Posterior vena cava (tissue), 2 donors: Measurements from ENCODE around the gene C19orf44. TPM values are rescaled to one million over a fixed set of nuclear protein-coding genes. Genes with fewer than 3 reads are reported as not detected.
A peak's percentile ranks its signal among the peaks of the same experiment; 100 is the strongest.
"Not testable (repeated sequence)": the region's sequence is repeated elsewhere in the genome, so short reads cannot be mapped to it uniquely, and the experiment has no call there.

Source experiments
- DNase-seq: peaks from one replicate; pipeline ENCODE4 v3.0.0-alpha.2; 2020; ENCODE audit warnings: low spot score
- intact Hi-C, 2 donors: fragments of 100-400 bp; cut with DNase I; formaldehyde crosslinking; loops; one replicate each; pipeline versions ENCODE4 v1.14.1 to v1.14.2; 2022 to 2023
- total RNA-seq, 2 donors: library from RNA; stranded (reverse); fragmentation: NEBNext Ultra II Directional; extraction: Animal tissue kit (Norgen Biotek cat#: 25700); gene quantifications; one replicate each; pipeline ENCODE4 v1.2.1, GENCODE V29; 2021
- donor health status: DM: yes; HTN: yes; CAD: no.
- donor health status: DM: yes; HTN: yes; CAD: no.

The C19orf44 gene
- total RNA-seq, 2 donors from 2014 or later = 4.2 to 4.6 TPM

DNA sequence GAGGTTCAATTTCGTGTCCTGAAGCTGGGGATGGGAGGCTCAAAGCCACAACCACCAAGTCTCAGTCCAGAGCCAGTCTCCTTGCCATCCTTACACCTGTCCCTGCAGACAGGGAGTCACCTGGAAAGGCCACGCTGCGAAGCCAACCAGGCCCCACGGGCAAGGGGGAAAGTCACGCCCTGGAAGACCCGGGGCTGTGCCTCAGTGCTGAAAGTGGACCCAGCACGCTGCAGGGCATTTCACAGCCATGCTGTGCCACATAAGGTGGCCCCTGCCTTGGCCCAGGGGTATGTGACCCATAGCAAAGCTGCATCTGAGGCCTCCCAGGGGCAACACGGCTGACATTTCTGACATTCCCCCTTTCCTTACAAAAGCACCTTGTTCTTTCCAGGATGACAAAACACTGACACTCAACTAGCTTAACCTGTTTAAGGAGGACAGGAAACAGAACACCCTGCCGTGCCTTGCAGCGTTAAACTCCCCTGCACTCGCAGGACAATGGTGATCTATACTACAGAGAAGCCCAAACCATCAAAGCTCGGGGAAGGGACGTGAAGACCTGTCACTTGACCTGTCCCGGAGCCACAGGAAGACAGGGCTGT is 31.2 kb downstream of the C19orf44 start:
- intact Hi-C loops = loop anchor here in 1 of 2 donors (5.0 kb wide), 1 partner anchor 180 kb away; no protein-coding TSS in a partner anchor
- no peak for DNase-seq

DNA sequence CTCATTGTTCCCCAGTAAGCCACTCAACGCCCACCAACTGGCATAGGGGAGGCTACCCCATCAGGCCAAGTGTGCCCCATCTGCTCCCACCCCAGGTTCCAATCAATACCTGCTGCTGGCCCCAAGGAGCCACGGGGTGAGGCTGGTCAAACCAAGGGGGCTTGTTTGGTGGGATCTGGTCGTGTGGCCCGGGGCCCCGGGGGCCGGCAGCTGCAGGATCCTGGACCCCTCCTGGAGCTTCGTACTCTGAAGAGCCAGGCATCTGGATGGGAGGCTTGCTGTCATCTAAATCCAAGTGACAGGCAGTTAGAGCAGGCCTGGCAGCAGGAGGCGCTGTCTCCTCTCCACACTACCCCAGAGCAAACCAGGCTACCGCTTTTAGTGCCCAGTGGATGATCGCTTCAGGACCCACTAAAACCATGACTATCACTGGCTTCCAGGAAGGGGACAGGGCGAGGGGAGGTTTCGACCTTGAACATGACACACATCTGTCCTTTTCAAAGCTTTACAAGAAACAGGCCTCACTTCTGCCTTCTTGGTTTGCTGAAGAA is 31.9 kb downstream of the C19orf44 start:
- no peak for DNase-seq
- intact Hi-C loops = loop anchor here in 1 of 2 donors (5.0 kb wide), 1 partner anchor 179 kb away; no protein-coding TSS in a partner anchor

DNA sequence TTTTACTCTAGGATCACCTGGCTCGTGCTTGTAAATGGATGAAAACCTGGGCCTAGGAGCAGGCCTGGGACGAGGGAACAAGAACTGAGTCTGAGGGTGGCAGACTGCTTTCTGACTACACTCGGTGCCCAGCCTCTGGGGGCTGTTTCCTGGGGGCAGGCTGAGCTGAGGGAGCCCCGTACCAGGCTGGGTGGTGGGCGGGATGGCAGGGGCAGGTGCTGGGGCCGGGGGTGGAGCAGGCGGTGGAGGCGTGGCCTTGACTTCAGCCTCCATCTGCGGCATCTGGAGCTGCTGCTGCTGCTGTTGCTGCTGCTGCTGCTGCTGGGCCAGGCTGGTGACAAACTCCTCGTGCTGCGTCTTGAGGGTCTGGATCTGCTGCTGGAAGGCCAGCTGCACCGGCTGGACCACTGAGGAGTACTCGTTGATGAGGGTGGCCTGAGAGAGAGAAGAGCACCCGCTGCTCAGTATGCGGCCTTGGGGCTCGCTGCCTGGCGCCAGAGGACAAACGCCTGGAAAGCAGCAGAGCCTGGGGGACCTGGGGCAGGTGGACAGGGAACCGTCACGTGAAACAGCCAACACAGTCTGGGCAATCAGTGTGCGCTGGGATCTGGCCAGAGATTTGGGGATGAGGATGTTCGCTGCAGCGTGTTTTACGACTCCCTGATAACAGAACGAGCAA is 33.4 kb downstream of the C19orf44 start:
- intact Hi-C loops = loop anchor here in 1 of 2 donors (5.0 kb wide), 1 partner anchor 178 kb away; no protein-coding TSS in a partner anchor
- DNase-seq = no peak

DNA sequence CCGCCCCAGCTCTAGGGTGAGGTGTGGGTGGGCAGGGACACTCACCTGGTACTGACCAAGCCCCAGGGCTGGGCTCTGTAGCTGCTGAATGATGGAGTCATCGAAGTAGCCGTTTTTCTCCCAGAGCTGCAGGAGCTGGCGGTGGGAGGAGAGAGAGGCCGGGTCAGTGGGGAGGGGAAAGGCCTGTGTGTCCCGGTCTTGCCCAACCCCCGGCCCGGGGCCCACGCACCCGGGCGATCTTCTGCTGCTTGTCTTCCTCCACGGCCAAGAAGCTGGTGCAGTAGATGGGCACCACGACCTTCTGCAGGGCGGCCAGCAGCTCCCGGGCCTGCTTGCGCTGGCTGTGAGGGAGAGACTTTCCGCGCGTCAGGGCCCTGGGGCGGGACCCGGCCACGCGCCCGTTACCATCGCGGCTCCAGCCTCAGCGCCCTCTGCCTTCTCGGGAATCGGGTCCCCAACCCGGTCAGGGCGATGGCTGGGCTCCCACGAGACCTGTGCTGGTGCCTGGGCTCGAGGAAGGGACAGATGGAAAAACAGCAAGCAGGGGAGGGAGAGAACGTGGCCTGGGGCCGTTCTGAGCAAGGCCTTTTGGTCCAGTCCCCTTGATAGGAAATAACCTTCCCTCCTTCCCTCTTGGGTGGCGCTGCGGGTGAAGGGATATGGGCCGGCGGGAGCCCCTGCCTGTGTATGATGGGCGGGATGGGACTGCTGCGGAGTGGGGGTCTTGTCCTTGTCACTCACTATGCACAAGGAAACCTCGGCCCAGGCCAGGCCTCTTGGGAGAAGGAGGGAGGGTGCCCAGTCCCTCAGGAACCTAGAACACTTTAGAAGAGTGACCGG is 34.6 kb downstream of the C19orf44 start:
- DNase-seq = no peak
- intact Hi-C loops = no loop called here

DNA sequence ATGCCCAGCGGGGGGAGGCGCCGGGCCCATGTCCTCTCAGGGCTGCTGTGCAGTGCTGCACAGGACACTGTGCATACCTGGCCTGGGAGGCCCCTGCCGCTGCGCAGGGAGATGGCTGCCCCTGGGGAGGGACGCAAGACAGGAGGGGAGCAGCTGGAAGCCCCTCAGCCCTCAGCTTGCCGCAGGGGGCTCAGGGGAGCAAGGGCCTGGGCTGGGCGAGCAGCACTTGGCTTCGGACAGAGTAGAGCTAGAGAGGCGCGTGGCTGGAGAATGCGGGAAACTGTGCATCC is 35.1 kb downstream of the C19orf44 start:
- intact Hi-C loops = no loop called here
- no peak for DNase-seq

DNA sequence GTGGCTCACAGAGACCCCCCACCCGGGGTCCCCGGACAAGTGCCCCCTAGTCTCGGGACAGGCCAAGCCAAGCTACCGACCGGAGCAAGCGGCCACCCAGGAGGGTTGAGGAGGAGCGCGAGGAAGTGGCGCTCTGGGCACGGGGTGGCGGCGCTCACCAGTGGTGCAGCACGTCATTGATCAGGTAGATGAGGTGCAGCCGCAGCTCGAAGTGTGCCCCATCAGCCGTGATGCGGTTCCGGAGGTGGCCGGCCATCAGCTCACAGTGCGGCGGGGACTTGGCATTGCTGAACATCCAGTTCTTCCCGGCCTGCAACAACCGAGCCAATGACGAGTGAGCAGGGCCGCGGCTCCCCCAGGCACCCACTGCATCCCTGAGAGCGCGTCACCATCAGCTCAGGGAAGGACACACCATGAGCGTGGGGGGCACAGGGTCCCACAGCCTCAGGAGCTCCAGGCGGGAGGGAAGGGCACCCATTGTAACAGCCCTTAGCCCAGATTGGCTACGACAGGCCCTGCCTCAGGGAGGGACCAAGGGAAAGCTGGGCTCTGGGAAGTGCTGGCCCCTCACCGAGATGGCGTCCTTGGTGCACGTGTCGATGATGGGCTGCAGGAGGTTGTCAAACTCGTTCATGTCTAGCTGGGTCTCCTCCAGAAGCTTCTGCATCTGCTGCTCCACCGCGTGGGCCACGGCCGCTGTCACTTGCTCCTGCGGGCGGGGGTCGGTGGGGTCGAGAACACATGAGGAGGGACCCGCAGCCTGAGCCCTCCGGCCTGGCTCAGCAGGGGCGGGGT is 36.4 kb downstream of the C19orf44 start:
- intact Hi-C loops = no loop called here
- no peak for DNase-seq

DNA sequence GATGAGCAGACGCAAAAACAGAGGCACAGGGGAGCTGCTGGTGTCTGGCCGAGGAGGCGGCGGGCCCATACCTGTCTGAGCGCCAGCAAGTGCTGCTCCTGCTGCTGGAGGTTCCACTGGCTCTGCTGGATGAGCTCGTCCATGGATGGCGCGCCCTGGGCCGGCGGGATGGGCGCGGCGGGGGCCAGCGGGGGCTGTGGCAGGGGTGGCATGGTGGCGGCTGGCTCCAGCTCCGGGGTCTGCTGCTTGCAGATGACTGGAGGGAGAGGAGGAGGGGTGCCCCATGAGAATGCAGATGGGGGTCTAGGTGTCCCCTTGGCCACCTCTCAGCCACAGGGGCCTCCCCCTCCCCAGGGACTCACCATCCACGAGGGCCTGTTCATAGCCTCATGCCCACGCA is 39.2 kb downstream of the C19orf44 start:
- intact Hi-C loops = no loop called here
- DNase-seq = no peak

DNA sequence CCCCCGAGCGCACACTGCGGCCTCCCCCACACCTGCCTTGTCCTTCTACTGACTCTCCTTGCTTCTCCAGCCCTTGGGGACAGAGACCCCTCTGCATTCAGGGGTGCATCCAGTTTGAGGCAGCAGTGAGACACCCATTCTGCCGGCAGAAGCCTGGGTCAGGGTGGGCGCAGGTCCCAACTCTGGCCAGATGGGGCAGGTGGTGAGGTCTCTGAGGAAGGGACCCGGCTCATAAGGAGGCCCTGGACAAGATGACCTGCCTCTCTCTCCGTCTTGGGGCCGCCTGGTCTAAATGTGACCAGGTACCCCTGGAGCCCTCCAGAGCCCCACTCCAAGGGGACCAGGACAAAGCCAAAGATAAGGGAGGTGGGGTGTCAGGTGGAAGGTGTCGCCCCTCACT is 39.9 kb downstream of the C19orf44 start:
- intact Hi-C loops = no loop called here
- no peak for DNase-seq

DNA sequence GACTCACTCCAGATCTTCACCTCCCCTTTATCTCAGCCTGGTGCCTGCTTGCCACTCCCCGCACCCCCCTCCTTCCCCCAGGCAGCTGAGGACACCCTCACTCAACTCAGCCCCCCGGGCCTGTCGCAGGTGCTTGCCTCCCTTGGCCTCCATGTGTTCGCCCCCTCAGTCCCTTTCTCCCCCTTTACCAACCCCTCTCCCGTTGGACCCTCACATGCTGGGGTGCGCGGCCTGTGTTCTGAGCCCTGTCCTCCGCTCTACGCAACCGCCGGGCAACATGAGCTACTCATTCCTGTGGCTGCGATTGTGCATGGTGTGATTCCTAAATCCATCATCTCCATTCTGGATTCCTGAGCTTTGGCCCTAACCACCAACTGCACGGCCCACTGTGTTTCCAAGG is 40.9 kb downstream of the C19orf44 start:
- intact Hi-C loops = no loop called here
- DNase-seq = no peak

DNA sequence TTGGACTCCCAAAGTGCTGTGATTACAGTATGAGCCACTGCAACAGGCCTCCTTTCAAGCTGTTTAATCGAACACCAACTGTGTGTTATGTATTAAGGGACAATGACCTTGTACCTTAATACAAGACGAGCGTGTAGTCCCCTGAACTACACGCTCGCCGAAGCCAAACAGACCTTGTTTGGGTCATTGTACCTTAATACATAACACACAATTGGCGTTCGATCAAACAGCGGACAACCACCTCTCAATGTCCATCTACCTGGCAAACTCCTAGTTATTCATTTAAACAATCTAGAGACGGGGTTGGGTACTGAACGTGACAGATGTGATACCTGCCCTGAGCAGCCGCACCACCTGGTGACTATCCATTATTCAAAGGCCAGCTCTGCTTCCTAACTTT is 44.8 kb downstream of the C19orf44 start:
- no peak for DNase-seq
- intact Hi-C loops = no loop called here

DNA sequence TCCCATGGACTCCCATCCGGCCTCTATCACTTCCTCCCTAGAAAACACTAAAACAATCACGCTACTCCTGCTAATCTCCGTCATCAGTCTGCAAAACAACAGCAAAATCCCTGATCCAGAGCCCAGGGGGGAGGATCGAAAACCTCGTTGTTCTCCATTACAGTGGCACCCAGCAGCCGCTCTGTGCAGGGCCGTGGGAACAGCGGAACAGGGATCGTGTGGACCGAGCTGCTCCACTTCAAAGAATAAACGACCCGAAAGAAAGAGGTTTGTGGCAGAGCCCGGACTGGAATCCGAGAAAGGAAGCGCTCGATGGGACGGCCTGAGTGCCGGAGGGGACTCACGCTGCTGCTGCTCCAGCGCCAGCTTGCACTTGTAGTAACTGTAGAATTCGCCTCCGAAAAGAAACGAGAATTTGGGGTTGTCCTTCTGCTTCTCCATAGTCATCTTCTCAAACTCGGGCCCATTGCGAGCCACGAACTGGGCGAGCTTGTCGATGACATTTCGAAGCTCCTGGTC is 45.4 kb downstream of the C19orf44 start:
- no peak for DNase-seq
- intact Hi-C loops = no loop called here

DNA sequence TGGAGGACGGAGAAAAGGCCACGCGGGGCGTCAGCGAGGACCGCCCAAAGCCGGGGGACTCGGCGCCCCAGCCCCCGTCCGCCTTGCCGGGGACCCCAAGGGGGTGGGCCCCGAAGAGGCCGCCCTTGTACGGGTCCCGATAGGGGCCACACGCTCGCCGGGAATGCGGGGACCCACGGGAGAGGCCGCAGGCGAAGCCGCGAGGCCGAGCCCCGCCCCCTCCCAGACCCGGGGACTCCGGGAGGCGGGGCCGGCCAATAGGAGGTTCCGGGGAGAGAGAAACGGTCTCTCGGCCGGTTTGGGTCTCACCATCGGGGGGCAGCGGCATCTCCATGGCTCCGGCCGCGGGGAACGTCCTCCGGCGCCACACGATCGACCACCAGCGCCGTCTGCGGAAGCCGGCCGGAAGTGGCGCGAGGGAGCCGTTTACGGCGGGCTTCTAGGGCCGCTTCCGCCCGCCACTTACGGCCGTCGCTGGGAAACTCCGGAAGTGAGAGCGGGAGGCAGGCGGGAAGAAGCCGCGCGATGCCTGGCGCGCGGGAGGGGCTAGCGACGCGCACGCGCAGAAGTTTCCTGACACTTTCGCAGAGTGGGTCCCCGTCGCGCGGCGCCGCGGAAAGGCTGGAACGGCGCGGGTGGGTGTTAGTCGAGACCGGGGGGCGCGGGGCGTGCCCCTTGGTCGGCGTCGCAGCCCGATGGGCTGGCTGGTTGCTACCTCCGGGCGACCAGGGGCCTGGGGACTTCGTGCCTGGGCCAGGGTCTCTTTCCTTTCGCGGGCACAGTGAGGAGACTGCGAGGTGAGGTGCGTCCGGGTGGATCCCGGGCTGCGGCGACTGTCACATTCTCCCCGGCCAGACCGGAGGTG is 46.1 kb downstream of the C19orf44 start, which contains the start of gene CHERP:
Gene CHERP, minus strand, starts transcription at position 393 of the 865 bp plus-strand sequence. Its CDS starts 59 bp downstream, at position 334.
- intact Hi-C loops = no loop called here
- peak; percentile 98 for DNase-seq

DNA sequence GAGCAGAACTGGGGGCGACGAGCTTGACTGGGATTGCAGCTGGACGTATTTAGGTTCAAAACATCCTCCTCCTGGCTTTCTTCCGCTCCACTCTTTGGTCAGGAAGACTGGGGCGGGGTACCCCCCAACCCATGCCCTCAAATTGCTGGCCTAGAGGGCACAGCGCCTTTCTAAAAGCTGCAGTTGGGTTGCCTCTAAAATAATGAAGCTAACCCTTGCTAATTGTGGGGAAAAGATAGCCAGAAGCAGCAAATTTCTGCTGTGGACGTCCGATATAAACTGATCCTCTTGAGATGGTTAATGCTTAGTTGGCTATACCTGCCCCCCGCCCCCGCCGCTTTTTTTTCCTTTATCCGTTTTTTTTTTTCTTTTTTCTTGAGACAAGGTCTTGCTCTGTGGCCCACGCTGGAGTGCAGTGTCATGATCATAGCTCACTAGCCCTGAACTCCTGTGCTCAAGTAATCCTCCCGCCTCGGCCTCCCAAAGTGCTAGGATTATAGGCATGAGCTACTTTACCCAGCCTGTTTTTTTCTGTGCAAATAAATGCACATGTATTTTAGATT is 46.8 kb downstream of the C19orf44 start:
- intact Hi-C loops = no loop called here

DNA sequence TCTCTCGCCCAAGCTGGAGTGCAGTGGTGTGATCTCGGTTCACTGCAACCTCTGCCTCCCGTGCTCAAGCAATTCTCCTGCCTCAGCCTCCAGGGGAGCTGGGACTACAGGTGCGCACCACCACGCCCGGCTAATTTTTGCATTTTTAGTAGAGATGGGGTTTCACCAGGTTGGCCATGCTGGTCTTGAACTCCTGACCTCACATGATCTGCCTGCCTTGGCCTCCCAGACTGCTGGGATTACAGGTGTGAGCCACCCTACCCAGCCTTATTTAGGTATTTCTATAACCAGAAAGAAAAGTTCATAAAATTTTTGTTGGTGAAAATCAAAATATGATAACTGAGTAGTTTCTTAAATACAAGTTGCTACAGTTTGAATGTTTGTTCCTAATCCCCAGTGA is 47.5 kb downstream of the C19orf44 start:
- intact Hi-C loops, DNase-seq: not testable (repeated sequence)

More for the DNA sequence above, 46.8 kb downstream of the C19orf44 start:
- no peak for DNase-seq

DNA sequence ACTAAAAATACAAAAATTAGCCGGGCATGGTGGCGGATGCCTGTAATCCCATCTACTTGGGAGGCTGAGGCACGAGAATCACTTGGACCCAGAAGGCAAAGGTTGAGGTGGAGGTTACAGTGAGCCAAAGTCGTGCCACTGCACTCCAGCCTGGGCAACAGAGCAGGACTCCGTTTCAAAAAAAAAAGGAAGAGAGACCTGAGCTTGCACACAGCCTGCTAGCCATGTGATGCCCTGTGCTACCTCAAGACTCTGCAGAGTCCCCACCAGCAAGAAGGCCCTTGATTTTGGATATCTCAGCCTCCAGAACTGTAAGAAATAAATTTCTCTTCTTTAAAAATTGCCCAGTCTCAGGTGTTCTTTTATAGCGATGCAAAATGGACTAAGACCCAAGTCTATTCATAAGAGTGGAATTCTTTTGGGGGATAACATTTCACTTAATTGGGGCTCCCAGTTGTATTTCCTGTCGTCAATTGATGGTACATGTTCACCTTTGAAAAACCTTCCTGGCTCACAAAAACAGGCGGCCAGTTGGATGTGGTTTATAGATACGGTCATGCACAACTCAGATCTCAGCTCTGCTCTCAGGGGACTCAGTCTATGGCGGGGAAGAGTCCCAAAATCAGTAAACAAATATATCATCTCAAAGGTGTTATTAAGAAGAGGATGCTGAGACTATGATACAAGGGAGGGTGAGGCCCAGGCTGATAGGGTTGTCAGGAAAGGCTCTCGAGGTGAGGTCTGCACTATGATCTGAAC is 48.5 kb downstream of the C19orf44 start:
- no peak for DNase-seq
- intact Hi-C loops = no loop called here

DNA sequence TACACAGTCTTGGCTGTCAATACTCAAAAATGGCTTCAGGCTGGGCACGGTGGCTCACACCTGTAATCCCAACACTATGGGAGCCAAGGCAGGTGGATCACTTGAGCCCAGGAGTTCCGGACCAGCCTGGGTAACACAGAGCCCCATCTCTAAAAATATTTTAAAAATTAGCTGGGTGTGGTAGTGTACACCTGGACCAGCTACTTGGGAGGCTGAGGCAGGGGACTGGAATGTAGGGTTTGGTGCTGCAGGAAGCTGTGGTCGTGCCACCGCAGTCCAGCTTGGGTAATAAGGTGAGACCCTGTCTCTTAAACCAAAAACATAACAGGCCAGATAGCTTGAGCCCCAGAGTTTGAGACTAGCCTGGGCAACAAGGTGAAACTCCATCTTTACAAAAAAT is 52.8 kb downstream of the C19orf44 start:
- DNase-seq = no peak
- intact Hi-C loops = no loop called here

DNA sequence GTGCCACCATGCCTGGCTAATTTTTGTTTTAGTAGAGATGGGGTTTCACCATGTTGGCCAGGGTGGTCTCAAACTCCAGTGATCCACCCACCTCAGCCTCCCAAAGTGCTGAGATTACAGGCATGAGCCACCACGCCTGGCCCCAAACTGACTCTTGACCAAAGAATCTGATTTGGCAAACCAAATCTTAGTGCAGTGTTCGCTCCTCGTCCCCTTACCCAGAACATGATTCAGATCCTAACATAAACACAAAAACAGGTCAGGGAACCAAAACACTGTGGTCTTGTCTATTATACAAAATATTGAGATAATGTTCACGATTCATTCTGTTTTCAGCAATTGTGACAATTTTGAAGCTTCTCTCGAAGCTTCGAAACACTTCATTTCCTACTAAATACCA is 55.7 kb downstream of the C19orf44 start:
- DNase-seq, intact Hi-C loops: not testable (repeated sequence)
